AG04449 (cell line): ENCODE data around the gene NDUFB1.

Experiments
- CTCF ChIA-PET: fragments of 350-600 bp; formaldehyde crosslinking; extraction: SDS; loops from one replicate; lab custom pipeline; 2021; ENCODE audit warnings: antibody characterized with exemption; lab: Yijun Ruan, JAX
- POLR2A ChIA-PET: fragments of 400-600, 350-600 bp; formaldehyde crosslinking; extraction: SDS; loops from one replicate; lab custom pipeline; 2020; ENCODE audit warnings: antibody characterized with exemption, inconsistent platforms; lab: Yijun Ruan, JAX
- DNase-seq: peaks from one replicate; pipeline ENCODE4 v3.0.0-alpha.2; 2010; ENCODE audit warnings: low read depth, low spot score
- H3K4me3 ChIP-seq: 2 replicates; pipeline ENCODE4 v1.5.1; 2011; ENCODE audit warnings: low read depth, mild to moderate bottlenecking, control low read depth, low read length
- CTCF ChIP-seq: IDR thresholded peaks from one replicate; pipeline ENCODE4 v1.5.1; 2011; ENCODE audit warnings: mild to moderate bottlenecking, moderate library complexity, low read length, control low read depth, inconsistent platforms; ENCODE audit not compliant: insufficient read depth; ENCODE audit errors: missing control alignments

The NDUFB1 gene

GRCh38 chr14:92105893-92106142, 15.7 kb downstream of the NDUFB1 start:
- no peak for DNase-seq
- ChIA-PET CTCF (interaction anchor here (0.8 to 4.7 kb wide), 19 partner anchors 8 to 705 kb away, joined by 3 to 164 read pairs (median 4); partner anchors contain the start of genes CPSF2, NDUFB1 and TRIP11), POLR2A (interaction anchor here (1.3 to 2.4 kb wide), 4 partner anchors 13 to 540 kb away, joined by 5 to 14 read pairs (median 10); partner anchors contain the start of genes CPSF2, NDUFB1 and TRIP11)
- H3K4me3 ChIP-seq = peak overlapping the region; percentile 89
- no peak for TF ChIP-seq CTCF

- no peak for DNase-seq
- ChIA-PET POLR2A (interaction anchor here (1.3 to 2.4 kb wide), 3 partner anchors 14 to 65 kb away, joined by 7 to 14 read pairs (median 14); partner anchors contain the start of genes CPSF2, NDUFB1 and TRIP11), CTCF (interaction anchor here (1.0 to 4.7 kb wide), 14 partner anchors 7 to 585 kb away, joined by 3 to 164 read pairs (median 4); partner anchors contain the start of genes CPSF2, NDUFB1 and TRIP11)
- TF ChIP-seq CTCF = no peak
- peak overlapping the region; percentile 89 for H3K4me3 ChIP-seq
Observed at GRCh38 chr14:92105073-92105892, 16.2 kb downstream of the NDUFB1 start.

GRCh38 chr14:92103363-92103989, 18.0 kb downstream of the NDUFB1 start:
- H3K4me3 ChIP-seq = no peak overlapping the region
- ChIA-PET CTCF (no interaction called here), POLR2A (no interaction called here)
- no peak for TF ChIP-seq CTCF
- DNase-seq = no peak

- no peak for TF ChIP-seq CTCF
- CTCF ChIA-PET = interaction anchor here (0.9 to 1.1 kb wide), 2 partner anchors 8 to 17 kb away, joined by 3 to 4 read pairs; no protein-coding TSS in a partner anchor
- POLR2A ChIA-PET = no interaction called here
- no peak for DNase-seq
- no peak overlapping the region for H3K4me3 ChIP-seq
Observed at GRCh38 chr14:92099802-92100201, 21.7 kb downstream of the NDUFB1 start.

- ChIA-PET POLR2A (no interaction called here), CTCF (interaction anchor here (1.6 to 4.0 kb wide), 2 partner anchors 9 to 13 kb away, joined by 4 to 23 read pairs; partner anchors contain the start of gene ATXN3)
- no peak overlapping the region for H3K4me3 ChIP-seq
- no peak for TF ChIP-seq CTCF
- DNase-seq = no peak
Observed at GRCh38 chr14:92093320-92093719, 28.2 kb downstream of the NDUFB1 start.

- TF ChIP-seq CTCF = no peak
- ChIA-PET POLR2A (no interaction called here), CTCF (interaction anchor here (0.6 kb wide), 1 partner anchor 103 kb away, joined by 3 read pairs; no protein-coding TSS in a partner anchor)
- H3K4me3 ChIP-seq = no peak overlapping the region
- no peak for DNase-seq
Observed at GRCh38 chr14:92088494-92088893, 33.0 kb downstream of the NDUFB1 start.
